Effector memory CD8-positive, alpha-beta T cell (primary cell): Measurements from ENCODE around the gene DNAI2.

Experiments
- ATAC-seq: fragments of 150-1000 bp; cut with Tn5 transposase; replicated peaks from 2 replicates; pipeline ENCODE4 v1.10.0; 2021; ENCODE audit warnings: mild to moderate bottlenecking, moderate library complexity
- DNase-seq, 3 experiments: peaks; one replicate each; pipeline ENCODE4 v3.0.0; 2021
- H3K27ac Mint-ChIP-seq, 2 donors: one replicate each; pipeline ENCODE4 v1.8.0; 2022; ENCODE audit warnings: mild to moderate bottlenecking in 2 of 2, mixed read lengths in 2 of 2, moderate library complexity in 2 of 2
- H3K27me3 Mint-ChIP-seq, 2 donors: one replicate each; pipeline ENCODE4 v1.8.0; 2022; ENCODE audit warnings: mixed read lengths in 2 of 2
- H3K36me3 Mint-ChIP-seq: one replicate; pipeline ENCODE4 v1.8.0; 2022; ENCODE audit warnings: mild to moderate bottlenecking, moderate library complexity, mixed read lengths; ENCODE audit not compliant: insufficient read depth
- H3K4me1 Mint-ChIP-seq, 2 donors: one replicate each; pipeline ENCODE4 v1.8.0; 2022; ENCODE audit warnings: low read depth in 2 of 2, mixed read lengths in 2 of 2
- H3K4me3 Mint-ChIP-seq, 2 donors: one replicate each; pipeline ENCODE4 v1.8.0; 2022; ENCODE audit warnings: mild to moderate bottlenecking in 2 of 2, mixed read lengths in 2 of 2, moderate library complexity in 2 of 2
- H3K9me3 Mint-ChIP-seq, 2 donors: one replicate each; pipeline ENCODE4 v1.8.0; 2022; ENCODE audit warnings: mixed read lengths in 2 of 2

DNAI2 gene

DNA sequence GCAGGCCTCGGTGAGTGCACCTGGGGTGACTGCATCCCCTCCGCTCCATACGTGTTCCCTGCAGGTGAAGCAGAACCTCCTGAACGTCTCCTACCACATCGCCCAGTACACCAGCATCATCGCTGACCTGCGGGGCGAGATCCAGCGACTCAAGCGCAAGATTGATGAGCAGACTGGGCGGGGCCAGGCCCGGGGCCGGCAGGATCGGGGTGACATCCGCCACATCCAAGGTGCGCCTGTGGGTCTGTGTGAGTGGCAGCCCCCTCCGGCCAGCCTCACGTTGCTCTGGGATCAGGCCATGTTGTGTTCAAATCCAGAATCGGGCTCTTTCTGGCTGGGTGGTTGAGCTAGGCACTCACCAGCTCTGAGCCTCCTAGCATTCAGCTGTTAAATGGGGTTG lies 75.1 kb downstream of the DNAI2 start:
- Mint-ChIP-seq H3K4me3 (no peak overlapping the region), H3K9me3 (no peaks in the 10 kb centered on the region), H3K4me1 (peaks cover 0 to 2% of the 10 kb centered on the region in 2 donors), H3K36me3 (peaks cover 8% of the 10 kb centered on the region), H3K27me3 (peaks cover 27 to 74% of the 10 kb centered on the region in 2 donors), H3K27ac (no peak overlapping the region)
- ATAC-seq = no peak
- no peak for DNase-seq

GRCh38 chr17:74350486-74350885 lies 76.5 kb downstream of the DNAI2 start:
- ATAC-seq (no peak), DNase-seq (no peak)
- Mint-ChIP-seq H3K9me3 (no peaks in the 10 kb centered on the region), H3K27ac (no peak overlapping the region), H3K4me3 (no peak overlapping the region), H3K27me3 (peaks cover 40 to 77% of the 10 kb centered on the region in 2 donors), H3K36me3 (peaks cover 3% of the 10 kb centered on the region), H3K4me1 (peaks cover 0 to 5% of the 10 kb centered on the region in 2 donors)

GRCh38 chr17:74351552-74352210 lies 77.6 kb downstream of the DNAI2 start:
- H3K27ac Mint-ChIP-seq = no peak overlapping the region
- ATAC-seq = peak; percentile 11

DNA sequence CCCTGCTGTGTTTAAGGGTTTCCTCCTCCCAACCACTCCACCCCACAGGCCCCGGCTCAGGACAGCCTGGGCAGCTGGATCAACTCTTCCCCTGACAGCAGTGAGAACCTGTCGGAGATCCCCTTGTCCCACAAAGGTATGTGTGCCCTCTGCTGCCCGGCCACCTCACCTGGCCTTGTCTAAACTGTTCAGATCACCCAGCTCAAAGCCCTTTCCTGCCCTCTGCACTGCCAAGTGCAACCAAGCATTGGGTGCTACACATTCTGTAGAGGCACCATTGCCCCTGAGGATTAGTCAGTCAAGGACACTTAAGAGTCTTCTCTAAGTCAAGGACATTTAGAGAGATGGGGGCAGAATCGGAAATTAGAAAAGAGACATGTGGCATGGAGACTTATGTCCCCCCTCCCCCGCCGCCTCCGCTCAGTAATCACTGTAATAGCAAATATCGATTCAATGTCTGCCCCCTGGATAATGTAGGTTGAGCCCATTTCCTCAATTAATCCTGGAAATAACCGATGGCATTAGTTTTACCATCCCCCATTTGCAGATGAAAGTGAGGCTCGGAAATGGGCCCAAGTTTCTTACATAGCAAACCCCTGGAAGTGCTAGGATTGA lies 79.5 kb downstream of the DNAI2 start:
- Mint-ChIP-seq H3K4me1 (peaks cover 0 to 6% of the 10 kb centered on the region in 2 donors), H3K9me3 (no peaks in the 10 kb centered on the region), H3K36me3 (peaks cover 3% of the 10 kb centered on the region), H3K27me3 (peaks cover 42 to 86% of the 10 kb centered on the region in 2 donors), H3K27ac (no peak overlapping the region), H3K4me3 (no peak overlapping the region)
- ATAC-seq (no peak), DNase-seq (no peak)

More at GRCh38 chr17:74351552-74352210, 77.6 kb downstream of the DNAI2 start:
- no peak overlapping the region for H3K4me3 Mint-ChIP-seq
- H3K4me1 Mint-ChIP-seq = peaks cover 0 to 5% of the 10 kb centered on the region in 2 donors
- no peak for DNase-seq
- H3K27me3 Mint-ChIP-seq = peaks cover 40 to 84% of the 10 kb centered on the region in 2 donors
- H3K36me3 Mint-ChIP-seq = peaks cover 3% of the 10 kb centered on the region
- H3K9me3 Mint-ChIP-seq = no peaks in the 10 kb centered on the region

- peak; percentile 49 to 56 (median 52) for DNase-seq
- peak; percentile 74 for ATAC-seq
- peak overlapping the region in 1 of 2 donors; percentile 15 for H3K4me3 Mint-ChIP-seq
- peaks cover 0 to 6% of the 10 kb centered on the region in 2 donors for H3K4me1 Mint-ChIP-seq
- H3K9me3 Mint-ChIP-seq = no peaks in the 10 kb centered on the region
- H3K27me3 Mint-ChIP-seq = peaks cover 42 to 86% of the 10 kb centered on the region in 2 donors
- H3K36me3 Mint-ChIP-seq = peaks cover 3% of the 10 kb centered on the region
- no peak overlapping the region for H3K27ac Mint-ChIP-seq
Observed at GRCh38 chr17:74354123-74354522, 80.1 kb downstream of the DNAI2 start.

DNA sequence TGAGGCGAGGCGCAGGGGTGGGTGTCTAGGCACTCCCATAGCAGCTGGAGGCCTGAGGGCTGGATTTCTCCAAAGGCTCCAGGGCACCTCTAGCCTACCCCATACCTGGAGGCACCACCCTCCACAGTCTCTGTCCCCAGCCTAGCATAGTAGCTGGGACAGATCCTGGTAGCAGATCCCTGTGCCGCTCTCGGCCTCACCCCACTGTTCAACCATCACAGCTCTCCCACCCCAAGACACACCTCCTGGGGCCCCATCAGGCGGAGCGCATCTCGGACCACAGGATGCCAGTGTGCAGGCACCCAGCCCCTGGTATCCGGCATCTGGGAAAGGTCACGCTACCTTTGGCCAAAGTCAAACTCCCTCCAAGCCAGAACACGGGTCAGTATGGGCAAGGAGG lies 80.5 kb downstream of the DNAI2 start:
- Mint-ChIP-seq H3K27ac (no peak overlapping the region), H3K4me1 (peaks cover 0 to 6% of the 10 kb centered on the region in 2 donors), H3K4me3 (no peak overlapping the region), H3K9me3 (no peaks in the 10 kb centered on the region), H3K36me3 (peaks cover 3% of the 10 kb centered on the region), H3K27me3 (peaks cover 42 to 89% of the 10 kb centered on the region in 2 donors)
- ATAC-seq = no peak
- no peak for DNase-seq

DNA sequence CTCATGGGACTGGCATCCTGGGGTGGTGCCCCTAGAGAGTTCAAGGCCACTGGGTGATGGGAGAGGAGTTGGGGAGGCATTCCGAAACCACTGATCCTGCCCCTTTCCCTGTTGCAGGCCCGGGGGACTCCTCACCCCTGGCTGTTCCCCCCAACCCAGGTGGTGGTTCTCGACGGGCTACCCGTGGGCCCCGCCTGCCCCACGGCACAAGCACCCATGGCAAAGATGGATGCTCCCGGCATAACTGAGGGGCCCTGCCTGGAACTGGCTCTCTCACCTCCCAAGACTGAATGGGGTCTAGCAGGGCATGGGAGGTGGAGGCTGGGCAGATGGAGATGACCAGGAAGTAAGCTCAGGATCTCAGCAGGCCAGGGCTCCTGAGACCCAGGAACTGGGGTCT lies 81.0 kb downstream of the DNAI2 start:
- Mint-ChIP-seq H3K27ac (no peak overlapping the region), H3K27me3 (peaks cover 42 to 89% of the 10 kb centered on the region in 2 donors), H3K4me1 (peaks cover 0 to 6% of the 10 kb centered on the region in 2 donors), H3K36me3 (peaks cover 3% of the 10 kb centered on the region), H3K4me3 (peak overlapping the region in 1 of 2 donors; percentile 25), H3K9me3 (no peaks in the 10 kb centered on the region)
- ATAC-seq = no peak
- no peak for DNase-seq

DNA sequence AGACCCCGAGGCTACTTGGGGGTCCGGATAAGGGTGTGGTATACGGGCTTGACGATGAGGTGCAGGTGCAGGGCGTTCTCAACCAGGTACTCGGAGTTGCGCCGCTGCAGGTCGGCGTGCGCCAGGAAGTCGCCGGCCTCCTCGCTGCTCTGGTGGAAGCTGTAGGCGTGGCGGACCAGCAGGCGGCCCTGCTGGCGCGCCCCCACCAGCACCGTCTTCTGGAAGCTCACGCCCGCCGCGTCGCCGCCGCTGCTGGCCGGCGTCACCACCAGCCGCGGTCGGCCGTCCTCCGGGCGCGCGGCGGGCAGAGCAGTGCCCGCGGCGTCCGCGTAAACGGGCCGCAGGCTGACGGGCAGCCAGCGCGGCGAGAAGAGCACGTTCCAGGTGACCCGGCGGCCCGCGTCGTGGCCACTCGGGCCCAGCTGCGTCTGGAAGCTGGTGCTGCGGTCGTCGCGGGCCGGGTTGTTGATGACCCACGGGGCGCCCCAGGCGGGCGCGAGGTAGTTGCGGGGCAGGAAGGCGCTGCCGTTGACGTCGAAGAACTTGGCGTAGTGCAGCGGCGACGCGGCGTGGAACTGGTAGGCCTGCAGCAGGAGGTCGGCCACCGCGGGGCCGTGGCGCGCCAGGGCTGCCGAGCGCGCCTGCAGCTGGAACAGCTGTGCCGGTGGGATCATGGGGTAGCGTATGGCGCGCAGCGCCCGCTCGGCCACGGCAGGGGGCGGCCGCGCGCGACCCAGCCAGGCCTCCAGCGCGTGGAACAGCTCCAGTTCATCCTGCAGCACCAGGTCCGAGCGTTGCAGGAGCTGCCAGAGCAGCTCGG lies 82.8 kb downstream of the DNAI2 start:
- Mint-ChIP-seq H3K4me1 (peaks cover 0 to 13% of the 10 kb centered on the region in 2 donors), H3K27ac (no peak overlapping the region), H3K36me3 (no peaks in the 10 kb centered on the region), H3K9me3 (no peaks in the 10 kb centered on the region), H3K4me3 (peak overlapping the region; percentile 20 to 31), H3K27me3 (peaks cover 51 to 93% of the 10 kb centered on the region in 2 donors)
- peak; percentile 54 for ATAC-seq
- DNase-seq = no peak

GRCh38 chr17:74357466-74357809 lies 83.4 kb downstream of the DNAI2 start:
- ATAC-seq = no peak
- Mint-ChIP-seq H3K27ac (no peak overlapping the region), H3K4me1 (peaks cover 0 to 13% of the 10 kb centered on the region in 2 donors), H3K36me3 (no peaks in the 10 kb centered on the region), H3K27me3 (peaks cover 51 to 93% of the 10 kb centered on the region in 2 donors), H3K9me3 (no peaks in the 10 kb centered on the region), H3K4me3 (peak overlapping the region in 1 of 2 donors; percentile 54)
- DNase-seq = no peak

DNA sequence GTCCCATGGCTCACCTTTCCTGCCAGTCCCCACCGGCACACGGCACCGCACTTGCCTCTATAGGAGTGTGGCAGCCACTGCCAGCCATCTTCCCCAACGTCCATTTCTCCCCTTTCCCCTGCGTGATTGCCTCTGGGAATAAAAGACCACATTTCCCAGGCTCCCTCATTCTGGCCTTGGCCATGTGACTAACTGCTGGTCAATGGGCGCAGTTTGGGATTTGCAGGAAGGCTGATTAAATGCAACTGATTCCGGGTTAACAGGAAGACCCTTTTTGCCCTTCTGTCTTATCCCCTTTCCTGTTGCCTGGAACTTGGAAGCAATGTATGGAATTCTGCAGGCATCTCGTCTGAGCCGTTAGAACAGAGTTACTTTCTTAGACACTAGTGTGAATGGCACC lies 84.7 kb downstream of the DNAI2 start:
- H3K27me3 Mint-ChIP-seq = peaks cover 39 to 93% of the 10 kb centered on the region in 2 donors
- peaks cover 0 to 13% of the 10 kb centered on the region in 2 donors for H3K4me1 Mint-ChIP-seq
- no peaks in the 10 kb centered on the region for H3K36me3 Mint-ChIP-seq
- DNase-seq (no peak), ATAC-seq (no peak)
- H3K9me3 Mint-ChIP-seq = no peaks in the 10 kb centered on the region
- peak overlapping the region in 1 of 2 donors; percentile 40 for H3K4me3 Mint-ChIP-seq
- no peak overlapping the region for H3K27ac Mint-ChIP-seq

DNA sequence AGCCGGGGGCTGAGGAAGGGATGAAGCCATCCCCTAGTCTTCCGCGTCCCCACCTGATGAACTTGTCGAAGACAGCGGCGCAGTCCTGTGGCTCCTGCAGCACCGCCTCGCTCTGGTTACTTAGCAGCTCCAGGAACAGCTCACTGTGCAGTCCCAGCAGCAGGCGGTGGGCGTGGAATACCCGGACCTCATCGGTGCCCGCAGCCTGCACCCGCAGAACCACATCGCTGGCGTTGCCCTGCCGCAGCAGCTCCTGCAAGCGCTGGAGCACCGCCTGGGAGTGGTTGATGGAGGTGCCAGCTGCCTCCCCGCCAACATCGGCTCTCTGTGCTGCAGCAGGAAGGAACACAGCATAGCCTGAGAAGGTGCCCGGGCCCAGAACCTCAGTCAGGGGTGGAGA lies 85.9 kb downstream of the DNAI2 start:
- no peaks in the 10 kb centered on the region for H3K9me3 Mint-ChIP-seq
- peaks cover 0 to 9% of the 10 kb centered on the region in 2 donors for H3K4me1 Mint-ChIP-seq
- H3K4me3 Mint-ChIP-seq = no peak overlapping the region
- no peaks in the 10 kb centered on the region for H3K36me3 Mint-ChIP-seq
- no peak for DNase-seq
- H3K27ac Mint-ChIP-seq = no peak overlapping the region
- H3K27me3 Mint-ChIP-seq = peaks cover 27 to 82% of the 10 kb centered on the region in 2 donors
- no peak for ATAC-seq

DNA sequence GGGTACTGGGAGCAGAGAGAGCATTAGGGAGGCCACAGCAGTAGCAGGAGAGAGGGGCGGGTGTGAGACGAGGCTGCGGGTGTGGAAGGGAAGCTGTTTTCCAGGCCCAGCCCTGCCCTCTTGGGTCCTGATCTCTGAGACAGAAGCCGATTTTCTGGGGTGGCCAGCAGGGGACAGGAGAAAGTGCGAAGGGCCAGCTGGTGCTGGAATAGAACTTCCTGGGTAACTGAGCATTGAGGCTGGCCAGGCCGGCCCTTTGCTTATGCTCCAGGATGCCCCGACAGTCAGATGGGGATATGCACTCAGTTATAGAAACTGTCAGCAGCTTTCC lies 86.8 kb downstream of the DNAI2 start:
- ATAC-seq = no peak
- no peak overlapping the region for H3K27ac Mint-ChIP-seq
- no peaks in the 10 kb centered on the region for H3K9me3 Mint-ChIP-seq
- peaks cover 22 to 72% of the 10 kb centered on the region in 2 donors for H3K27me3 Mint-ChIP-seq
- peaks cover 0 to 9% of the 10 kb centered on the region in 2 donors for H3K4me1 Mint-ChIP-seq
- no peak for DNase-seq
- no peak overlapping the region for H3K4me3 Mint-ChIP-seq
- H3K36me3 Mint-ChIP-seq = no peaks in the 10 kb centered on the region

- H3K27me3 Mint-ChIP-seq = peaks cover 22 to 66% of the 10 kb centered on the region in 2 donors
- H3K9me3 Mint-ChIP-seq = no peaks in the 10 kb centered on the region
- ATAC-seq (peak; percentile 44), DNase-seq (peak; percentile 26 to 36 (median 33))
- no peak within 1 kb of the TSS for H3K4me3 Mint-ChIP-seq
- peaks cover 0 to 9% of the 10 kb centered on the region in 2 donors for H3K4me1 Mint-ChIP-seq
- no peaks in the 10 kb centered on the region for H3K36me3 Mint-ChIP-seq
- no peak within 1 kb of the TSS for H3K27ac Mint-ChIP-seq
Observed at GRCh38 chr17:74361230-74362068, 87.4 kb downstream of the DNAI2 start, which contains the start of gene BTBD17. TSS of gene BTBD17 (minus strand) at chr17:74361868. CDS start at chr17:74361819, 49 bp downstream.
